ENCODE data around the gene SPEF1.

GRCh38 chr20:3730803-3731672 is 50.2 kb downstream of the SPEF1 start:
- TF ChIP-seq CTCF (IDR thresholded peaks at IDR 0.05 in 2 of 3, conservative IDR thresholded peaks at IDR 0.05 in 1 of 3; ENCODE audit: control insufficient read depth in 2 of 3, extremely low read depth in 1 of 3, insufficient read depth in 1 of 3, low read depth in 3 of 3, low read length in 3 of 3) (no peak), TCF12 (IDR thresholded peaks at IDR 0.05; ENCODE audit: low read depth, low read length) (no peak), ASH2L (IDR thresholded peaks at IDR 0.05; ENCODE audit: borderline replicate concordance, low read depth) (no peak), CBX3 (IDR thresholded peaks at IDR 0.05; ENCODE audit: borderline replicate concordance, low read depth) (no peak), CREB1 (IDR thresholded peaks at IDR 0.05; ENCODE audit: low read depth) (no peak), POLR2A (IDR thresholded peaks at IDR 0.05; ENCODE audit: low read depth, low read length) (no peak), POLR2AphosphoS5 (IDR thresholded peaks at IDR 0.05; ENCODE audit: low read length) (no peak)
- TF ChIP-seq, protein P1, sequence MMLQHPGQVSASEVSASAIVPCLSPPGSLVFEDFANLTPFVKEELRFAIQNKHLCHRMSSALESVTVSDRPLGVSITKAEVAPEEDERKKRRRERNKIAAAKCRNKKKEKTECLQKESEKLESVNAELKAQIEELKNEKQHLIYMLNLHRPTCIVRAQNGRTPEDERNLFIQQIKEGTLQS (IDR thresholded peaks at IDR 0.05; ENCODE audit: borderline replicate concordance, extremely low read depth, low read depth, low read length): no peak
- TF ChIP-seq, protein P2, sequence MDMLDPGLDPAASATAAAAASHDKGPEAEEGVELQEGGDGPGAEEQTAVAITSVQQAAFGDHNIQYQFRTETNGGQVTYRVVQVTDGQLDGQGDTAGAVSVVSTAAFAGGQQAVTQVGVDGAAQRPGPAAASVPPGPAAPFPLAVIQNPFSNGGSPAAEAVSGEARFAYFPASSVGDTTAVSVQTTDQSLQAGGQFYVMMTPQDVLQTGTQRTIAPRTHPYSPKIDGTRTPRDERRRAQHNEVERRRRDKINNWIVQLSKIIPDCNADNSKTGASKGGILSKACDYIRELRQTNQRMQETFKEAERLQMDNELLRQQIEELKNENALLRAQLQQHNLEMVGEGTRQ (IDR thresholded peaks at IDR 0.05; ENCODE audit: borderline replicate concordance, low read depth, low read length): no peak
- TF ChIP-seq, protein P3, sequence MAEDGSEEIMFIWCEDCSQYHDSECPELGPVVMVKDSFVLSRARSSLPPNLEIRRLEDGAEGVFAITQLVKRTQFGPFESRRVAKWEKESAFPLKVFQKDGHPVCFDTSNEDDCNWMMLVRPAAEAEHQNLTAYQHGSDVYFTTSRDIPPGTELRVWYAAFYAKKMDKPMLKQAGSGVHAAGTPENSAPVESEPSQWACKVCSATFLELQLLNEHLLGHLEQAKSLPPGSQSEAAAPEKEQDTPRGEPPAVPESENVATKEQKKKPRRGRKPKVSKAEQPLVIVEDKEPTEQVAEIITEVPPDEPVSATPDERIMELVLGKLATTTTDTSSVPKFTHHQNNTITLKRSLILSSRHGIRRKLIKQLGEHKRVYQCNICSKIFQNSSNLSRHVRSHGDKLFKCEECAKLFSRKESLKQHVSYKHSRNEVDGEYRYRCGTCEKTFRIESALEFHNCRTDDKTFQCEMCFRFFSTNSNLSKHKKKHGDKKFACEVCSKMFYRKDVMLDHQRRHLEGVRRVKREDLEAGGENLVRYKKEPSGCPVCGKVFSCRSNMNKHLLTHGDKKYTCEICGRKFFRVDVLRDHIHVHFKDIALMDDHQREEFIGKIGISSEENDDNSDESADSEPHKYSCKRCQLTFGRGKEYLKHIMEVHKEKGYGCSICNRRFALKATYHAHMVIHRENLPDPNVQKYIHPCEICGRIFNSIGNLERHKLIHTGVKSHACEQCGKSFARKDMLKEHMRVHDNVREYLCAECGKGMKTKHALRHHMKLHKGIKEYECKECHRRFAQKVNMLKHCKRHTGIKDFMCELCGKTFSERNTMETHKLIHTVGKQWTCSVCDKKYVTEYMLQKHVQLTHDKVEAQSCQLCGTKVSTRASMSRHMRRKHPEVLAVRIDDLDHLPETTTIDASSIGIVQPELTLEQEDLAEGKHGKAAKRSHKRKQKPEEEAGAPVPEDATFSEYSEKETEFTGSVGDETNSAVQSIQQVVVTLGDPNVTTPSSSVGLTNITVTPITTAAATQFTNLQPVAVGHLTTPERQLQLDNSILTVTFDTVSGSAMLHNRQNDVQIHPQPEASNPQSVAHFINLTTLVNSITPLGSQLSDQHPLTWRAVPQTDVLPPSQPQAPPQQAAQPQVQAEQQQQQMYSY (CRISPR knock-in tag; IDR thresholded peaks at IDR 0.05): no peak
